ENCODE results near the gene AKAP8L. TPM values are rescaled to one million over a fixed set of nuclear protein-coding genes. Genes with fewer than 3 reads are reported as not detected.

The AKAP8L gene
- polyA plus RNA-seq, 1 of the 3 experiments (the other 2 are of a cell fraction), result 44.7 TPM

- no peak for TF ChIP-seq REST (IDR thresholded peaks at IDR 0.05; ENCODE audit: low read depth, low read length)
- no peak for TF ChIP-seq SIN3A (IDR thresholded peaks at IDR 0.05; ENCODE audit: borderline replicate concordance, low read depth, low read length)
- TF ChIP-seq POLR2AphosphoS5 (IDR thresholded peaks at IDR 0.05; ENCODE audit: low read depth, low read length), result no peak
- no peak for TF ChIP-seq TAF1 (IDR thresholded peaks at IDR 0.05; ENCODE audit: borderline replicate concordance, low read depth, low read length)
- TF ChIP-seq MAX (IDR thresholded peaks at IDR 0.05; ENCODE audit: low read depth), result no peak
- TF ChIP-seq TCF12 (IDR thresholded peaks at IDR 0.05), result no peak
Measured at GRCh38 chr19:15374796-15375440, 43.9 kb downstream of the AKAP8L start (continued).

GRCh38 chr19:15374105-15374651, 44.6 kb downstream of the AKAP8L start:
- POLR2A ChIA-PET, result no interaction called here

More at GRCh38 chr19:15374105-15374651, 44.6 kb downstream of the AKAP8L start:
- Histone ChIP-seq H3K27ac (ENCODE audit: low read depth in 2 of 2, low read length in 1 of 2) (no peak overlapping the region; a peak in 1 of 4 replicates), H3K4me1 (ENCODE audit: control insufficient read depth in 1 of 2, insufficient read depth in 2 of 2, low read depth in 1 of 2, low read length in 1 of 2) (peaks cover 9 to 23% of the 10 kb centered on the region in 2 experiments; a peak in 1 of 4 replicates), H2AFZ (ENCODE audit: low read depth) (no peak overlapping the region), H3K4me3 (ENCODE audit: low read depth in 2 of 2, low read length in 1 of 2) (no peak overlapping the region), H4K20me1 (ENCODE audit: insufficient read depth) (peaks cover 61% of the 10 kb centered on the region), H3K36me3 (replicated peaks in 1 of 2; ENCODE audit: control insufficient read depth in 1 of 2, insufficient read depth in 2 of 2, low read length in 1 of 2) (peaks cover 25 to 44% of the 10 kb centered on the region in 2 experiments), H3K9me2 (no peaks in the 10 kb centered on the region), H3K27me3 (ENCODE audit: insufficient read depth) (no peaks in the 10 kb centered on the region), H3K4me2 (no peak overlapping the region), H3K9me3 (no peaks in the 10 kb centered on the region), H3K9ac (no peak overlapping the region), H3K79me2 (ENCODE audit: insufficient read depth) (peaks cover 74% of the 10 kb centered on the region), H3F3A (replicated peaks; ENCODE audit: insufficient read depth) (peaks cover 6% of the 10 kb centered on the region)
- DNase-seq, result peak; percentile 26
- CTCF ChIA-PET, result no interaction called here
- TF ChIP-seq IRF3 (IDR thresholded peaks at IDR 0.05; ENCODE audit: low read depth, low read length) (no peak), USF2 (IDR thresholded peaks at IDR 0.05; ENCODE audit: borderline replicate concordance, low read depth, low read length) (no peak), TCF12 (IDR thresholded peaks at IDR 0.05) (no peak), MXI1 (IDR thresholded peaks at IDR 0.05; ENCODE audit: low read depth, low read length) (no peak), PBX3 (IDR thresholded peaks at IDR 0.05) (no peak), MEF2A (IDR thresholded peaks at IDR 0.05; ENCODE audit: borderline replicate concordance, low read depth) (no peak), JUND (IDR thresholded peaks at IDR 0.05) (no peak), FOXJ3 (CRISPR knock-in tag; IDR thresholded peaks at IDR 0.05) (no peak), CTCF (IDR thresholded peaks at IDR 0.05) (no peak), POLR2AphosphoS5 (IDR thresholded peaks at IDR 0.05; ENCODE audit: low read depth, low read length) (no peak), RCOR1 (IDR thresholded peaks at IDR 0.05; ENCODE audit: low read length) (no peak), CHD2 (IDR thresholded peaks at IDR 0.05; ENCODE audit: low read length, partially characterized antibody) (no peak), EP300 (IDR thresholded peaks at IDR 0.05; ENCODE audit: borderline replicate concordance in 1 of 2, low read depth in 1 of 2, low read length in 1 of 2) (no peak), ELF1 (IDR thresholded peaks at IDR 0.05) (no peak), EZH2phosphoT487 (IDR thresholded peaks at IDR 0.05; ENCODE audit: borderline replicate concordance, low read depth) (no peak), RAD21 (IDR thresholded peaks at IDR 0.05; ENCODE audit: low read length) (no peak), GABPA (IDR thresholded peaks at IDR 0.05; ENCODE audit: low read depth) (no peak)
- 98% methylated on average over 6 of the region's 21 CpGs for WGBS (ENCODE audit: low lambda C conversion rate)

All from SK-N-SH (cell line).